Stimulated activated CD8-positive, alpha-beta memory T cell treated with anti-CD3 and anti-CD28 coated beads, Interleukin-15, amount 100 ng/mL, for 1 hour (primary cell): Measurements from ENCODE around the gene NTSR1.
A peak's percentile ranks its signal among the peaks of the same experiment; 100 is the strongest.

ENCODE experiments used
- DNase-seq: peaks from one replicate; pipeline ENCODE4 v3.0.0-alpha.2; 2020; ENCODE audit warnings: low read depth

Gene NTSR1

GRCh38 chr20:62726716-62727583, 18.3 kb downstream of the NTSR1 start:
- DNase-seq: no peak

GRCh38 chr20:62727584-62728027, 19.0 kb downstream of the NTSR1 start:
- no peak for DNase-seq

- DNase-seq: no peak
Measured at GRCh38 chr20:62728028-62728780, 19.6 kb downstream of the NTSR1 start.

GRCh38 chr20:62728781-62729300, 20.2 kb downstream of the NTSR1 start:
- DNase-seq: no peak

GRCh38 chr20:62730481-62730880, 21.8 kb downstream of the NTSR1 start:
- DNase-seq: no peak

- no peak for DNase-seq
Measured at GRCh38 chr20:62732031-62732760, 23.6 kb downstream of the NTSR1 start.

GRCh38 chr20:62732842-62733525, 24.3 kb downstream of the NTSR1 start:
- DNase-seq: no peak

- DNase-seq: no peak
Measured at GRCh38 chr20:62733526-62733842, 24.8 kb downstream of the NTSR1 start.

GRCh38 chr20:62733891-62734290, 25.3 kb downstream of the NTSR1 start:
- no peak for DNase-seq

- DNase-seq: no peak
Measured at GRCh38 chr20:62734326-62734725, 25.7 kb downstream of the NTSR1 start.

- DNase-seq: no peak
Measured at GRCh38 chr20:62734881-62735280, 26.2 kb downstream of the NTSR1 start.

GRCh38 chr20:62735331-62735821, 26.7 kb downstream of the NTSR1 start:
- DNase-seq: no peak

GRCh38 chr20:62736026-62736406, 27.4 kb downstream of the NTSR1 start:
- DNase-seq: no peak

- DNase-seq: no peak
Measured at GRCh38 chr20:62736407-62737071, 27.9 kb downstream of the NTSR1 start.

GRCh38 chr20:62737271-62737811, 28.7 kb downstream of the NTSR1 start:
- DNase-seq: no peak

GRCh38 chr20:62738025-62738881, 29.6 kb downstream of the NTSR1 start:
- DNase-seq: no peak

- no peak for DNase-seq
Measured at GRCh38 chr20:62739067-62739466, 30.4 kb downstream of the NTSR1 start.

GRCh38 chr20:62739581-62740285, 31.1 kb downstream of the NTSR1 start:
- peak; percentile 8 for DNase-seq
